AG04450 (cell line): ENCODE measurements around the gene TBRG1. TPM values are rescaled to one million over a fixed set of nuclear protein-coding genes. Genes with fewer than 3 reads are reported as not detected.

Source experiments
- CTCF ChIA-PET: fragments of 300-600, 350-600 bp; formaldehyde crosslinking; extraction: SDS; loops from one replicate; lab custom pipeline; 2022; ENCODE audit warnings: antibody characterized with exemption, inconsistent platforms; lab: Charles Lee
- POLR2A ChIA-PET: fragments of 350-600 bp; formaldehyde crosslinking; extraction: SDS; loops from one replicate; lab custom pipeline; 2021; ENCODE audit warnings: antibody characterized with exemption, inconsistent platforms; lab: Yijun Ruan, JAX
- DNase-seq: peaks from one replicate; pipeline ENCODE4 v3.0.0-alpha.2; 2011; ENCODE audit warnings: low read depth, low spot score
- H3K27ac ChIP-seq: one replicate; pipeline ENCODE4 v1.5.1; 2012; ENCODE audit warnings: low read depth, low read length, control low read depth
- H3K27me3 ChIP-seq: one replicate; pipeline ENCODE4 v1.6.0; 2012; ENCODE audit warnings: low read length; ENCODE audit not compliant: control insufficient read depth, insufficient read depth
- H3K4me3 ChIP-seq: 2 replicates; pipeline ENCODE4 v1.5.1; 2011; ENCODE audit warnings: mild to moderate bottlenecking, low read depth, low read length, control low read depth
- H3K9me3 ChIP-seq: 2 replicates; pipeline ENCODE4 v1.5.1; 2012; ENCODE audit warnings: low read length; ENCODE audit not compliant: control insufficient read depth, insufficient read depth
- CTCF ChIP-seq: IDR thresholded peaks from 2 replicates; pipeline ENCODE4 v1.5.1; 2011; ENCODE audit warnings: low read depth, low read length, control low read depth, inconsistent platforms
- polyA plus RNA-seq: library from polyadenylated mRNA; depleted of rRNA; stranded (reverse); fragments of >200 nt; gene quantifications from 2 replicates; pipeline ENCODE4 v1.2.3, GENCODE V29; 2011

Gene TBRG1
- polyA plus RNA-seq, 1 experiment: 30.9 TPM

- H3K27ac ChIP-seq: no peak overlapping the region
- ChIA-PET CTCF (no interaction called here), POLR2A (no interaction called here)
- no peak for TF ChIP-seq CTCF
- H3K27me3 ChIP-seq: no peaks in the 10 kb centered on the region
- DNase-seq: no peak
- no peak overlapping the region for H3K4me3 ChIP-seq
- no peaks in the 10 kb centered on the region; the same call in 1 of the 2 replicates for H3K9me3 ChIP-seq
Measured at GRCh38 chr11:124639186-124639585, 16.5 kb downstream of the TBRG1 start.

GRCh38 chr11:124640666-124641065, 18.0 kb downstream of the TBRG1 start:
- H3K4me3 ChIP-seq: no peak overlapping the region
- no peak overlapping the region for H3K27ac ChIP-seq
- no peak for TF ChIP-seq CTCF
- no peaks in the 10 kb centered on the region; the same call in 1 of the 2 replicates for H3K9me3 ChIP-seq
- no peaks in the 10 kb centered on the region for H3K27me3 ChIP-seq
- no peak for DNase-seq
- CTCF ChIA-PET: interaction anchor here (0.8 to 2.2 kb wide), 5 partner anchors 10 to 225 kb away, joined by 3 to 9 read pairs (median 5); no protein-coding TSS in a partner anchor
- POLR2A ChIA-PET: interaction anchor here (0.6 to 1.0 kb wide), 2 partner anchors 9 to 1579 kb away, joined by 3 to 5 read pairs; partner anchors contain the start of gene HSPA8

DNA sequence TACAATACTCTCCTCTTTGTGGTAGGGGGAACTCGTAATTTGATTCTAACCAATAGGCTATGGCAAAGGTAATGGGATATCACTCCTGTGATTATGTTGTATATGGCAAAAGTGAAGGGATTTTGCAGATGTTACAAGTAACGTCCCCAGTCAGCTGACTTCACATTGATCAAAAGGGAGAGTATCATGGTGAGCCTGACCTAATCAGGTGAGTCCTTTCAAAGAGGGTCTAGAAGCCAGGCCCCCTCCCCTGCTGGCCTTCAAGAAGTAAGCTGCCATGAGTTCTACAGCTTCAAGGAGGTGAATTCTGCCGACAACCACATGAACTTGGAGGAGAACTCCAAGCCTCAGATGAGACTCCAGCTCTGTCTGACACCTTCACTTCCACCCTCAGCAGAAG, 20.0 kb downstream of the TBRG1 start:
- POLR2A ChIA-PET: interaction anchor here (1.4 kb wide), 1 partner anchor 157 kb away, joined by 4 read pairs; the partner anchor contains the start of gene MSANTD2
- no peak for DNase-seq
- no peaks in the 10 kb centered on the region for H3K27me3 ChIP-seq

DNA sequence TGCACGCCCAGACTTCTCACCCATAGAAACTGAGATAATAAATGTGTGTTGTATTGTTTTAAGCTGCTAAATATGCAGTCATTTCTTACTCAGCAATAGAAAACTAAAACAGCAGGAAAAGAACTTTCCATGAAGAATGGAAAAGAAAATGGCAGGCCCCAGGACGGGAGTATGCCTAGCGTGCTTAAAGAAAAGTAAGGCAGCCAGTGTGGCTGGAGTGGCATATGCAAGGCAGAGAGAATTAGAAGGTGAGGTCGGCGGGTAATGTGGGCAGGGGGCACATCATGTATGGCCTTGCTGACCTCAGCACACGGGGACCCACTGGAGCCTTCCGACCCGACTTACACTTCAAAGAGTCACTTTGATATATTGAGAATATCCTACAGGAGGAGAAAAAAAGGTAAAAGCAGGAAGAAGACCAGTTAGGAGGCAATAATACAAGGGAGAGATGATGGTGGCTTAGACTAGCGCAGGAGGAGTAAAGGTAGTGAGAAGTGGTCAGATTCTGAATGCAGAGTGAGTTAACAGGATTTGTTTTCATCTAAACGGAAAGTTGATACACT, 20.5 kb downstream of the TBRG1 start:
- peak overlapping the region; percentile 89 for H3K27ac ChIP-seq
- no peak for TF ChIP-seq CTCF
- no peak overlapping the region; the same call in none of the 2 replicates for H3K4me3 ChIP-seq
- no peaks in the 10 kb centered on the region for H3K27me3 ChIP-seq
- no peaks in the 10 kb centered on the region; the same call in 1 of the 2 replicates for H3K9me3 ChIP-seq
- DNase-seq: no peak
- ChIA-PET CTCF (interaction anchor here (1.1 to 4.8 kb wide), 21 partner anchors 9 to 263 kb away, joined by 3 to 107 read pairs (median 20); partner anchors contain the start of genes ESAM, ROBO3 and TBRG1), POLR2A (interaction anchor here (0.5 to 1.4 kb wide), 2 partner anchors 157 to 218 kb away, joined by 3 to 4 read pairs; partner anchors contain the start of gene MSANTD2)

More for the DNA sequence above, 20.0 kb downstream of the TBRG1 start:
- no peak overlapping the region for H3K27ac ChIP-seq
- CTCF ChIA-PET: interaction anchor here (1.4 to 4.8 kb wide), 9 partner anchors 10 to 241 kb away, joined by 3 to 107 read pairs (median 29); partner anchors contain the start of genes ESAM and ROBO3
- no peak for TF ChIP-seq CTCF
- H3K9me3 ChIP-seq: no peaks in the 10 kb centered on the region; the same call in 1 of the 2 replicates
- no peak overlapping the region for H3K4me3 ChIP-seq
